Raji (cell line): ENCODE results near the gene SCAPER.

Experiments
- POLR2A ChIP-seq: IDR thresholded peaks from 2 replicates; pipeline ENCODE4 v1.6.1; 2011; ENCODE audit warnings: low read depth, low read length, control low read depth; ENCODE audit not compliant: insufficient read depth

SCAPER gene

GRCh38 chr15:76664895-76665294, 240.2 kb downstream of the SCAPER start:
- no peak for TF ChIP-seq POLR2A

GRCh38 chr15:76664411-76664810, 240.7 kb downstream of the SCAPER start:
- TF ChIP-seq POLR2A, result no peak

- no peak for TF ChIP-seq POLR2A
Measured at GRCh38 chr15:76663529-76663928, 241.6 kb downstream of the SCAPER start.

- TF ChIP-seq POLR2A, result no peak
Measured at GRCh38 chr15:76648732-76649444, 256.3 kb downstream of the SCAPER start.

- TF ChIP-seq POLR2A, result no peak
Measured at GRCh38 chr15:76647612-76648011, 257.5 kb downstream of the SCAPER start.

- no peak for TF ChIP-seq POLR2A
Measured at GRCh38 chr15:76644646-76645045, 260.5 kb downstream of the SCAPER start.

GRCh38 chr15:76642671-76643070, 262.5 kb downstream of the SCAPER start:
- no peak for TF ChIP-seq POLR2A

- TF ChIP-seq POLR2A, result no peak
Measured at GRCh38 chr15:76637166-76637565, 268.0 kb downstream of the SCAPER start.

GRCh38 chr15:76636059-76636458, 269.1 kb downstream of the SCAPER start:
- TF ChIP-seq POLR2A, result no peak

- no peak for TF ChIP-seq POLR2A
Measured at GRCh38 chr15:76626611-76627010, 278.5 kb downstream of the SCAPER start.

GRCh38 chr15:76625267-76625666, 279.9 kb downstream of the SCAPER start:
- TF ChIP-seq POLR2A, result no peak

- TF ChIP-seq POLR2A, result no peak
Measured at GRCh38 chr15:76614725-76615124, 290.4 kb downstream of the SCAPER start.

- no peak for TF ChIP-seq POLR2A
Measured at GRCh38 chr15:76588811-76589747, 316.1 kb downstream of the SCAPER start.

GRCh38 chr15:76585576-76585897, 319.6 kb downstream of the SCAPER start:
- TF ChIP-seq POLR2A, result no peak

- TF ChIP-seq POLR2A, result no peak
Measured at GRCh38 chr15:76584868-76585575, 320.1 kb downstream of the SCAPER start.

- no peak for TF ChIP-seq POLR2A
Measured at GRCh38 chr15:76582550-76582949, 322.6 kb downstream of the SCAPER start.

- no peak for TF ChIP-seq POLR2A
Measured at GRCh38 chr15:76577879-76578512, 327.1 kb downstream of the SCAPER start.
